ENCODE data around the gene PLCXD3. TPM values are rescaled to one million over a fixed set of nuclear protein-coding genes. Genes with fewer than 3 reads are reported as not detected.

PLCXD3 gene, protein sequence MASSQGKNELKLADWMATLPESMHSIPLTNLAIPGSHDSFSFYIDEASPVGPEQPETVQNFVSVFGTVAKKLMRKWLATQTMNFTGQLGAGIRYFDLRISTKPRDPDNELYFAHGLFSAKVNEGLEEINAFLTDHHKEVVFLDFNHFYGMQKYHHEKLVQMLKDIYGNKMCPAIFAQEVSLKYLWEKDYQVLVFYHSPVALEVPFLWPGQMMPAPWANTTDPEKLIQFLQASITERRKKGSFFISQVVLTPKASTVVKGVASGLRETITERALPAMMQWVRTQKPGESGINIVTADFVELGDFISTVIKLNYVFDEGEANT
- 10 to 100 TPM in 1 of 3 donors, 1 to 10 TPM in 2; 1.4 to 11.2 (median 1.4) TPM for polyA plus RNA-seq

DNA sequence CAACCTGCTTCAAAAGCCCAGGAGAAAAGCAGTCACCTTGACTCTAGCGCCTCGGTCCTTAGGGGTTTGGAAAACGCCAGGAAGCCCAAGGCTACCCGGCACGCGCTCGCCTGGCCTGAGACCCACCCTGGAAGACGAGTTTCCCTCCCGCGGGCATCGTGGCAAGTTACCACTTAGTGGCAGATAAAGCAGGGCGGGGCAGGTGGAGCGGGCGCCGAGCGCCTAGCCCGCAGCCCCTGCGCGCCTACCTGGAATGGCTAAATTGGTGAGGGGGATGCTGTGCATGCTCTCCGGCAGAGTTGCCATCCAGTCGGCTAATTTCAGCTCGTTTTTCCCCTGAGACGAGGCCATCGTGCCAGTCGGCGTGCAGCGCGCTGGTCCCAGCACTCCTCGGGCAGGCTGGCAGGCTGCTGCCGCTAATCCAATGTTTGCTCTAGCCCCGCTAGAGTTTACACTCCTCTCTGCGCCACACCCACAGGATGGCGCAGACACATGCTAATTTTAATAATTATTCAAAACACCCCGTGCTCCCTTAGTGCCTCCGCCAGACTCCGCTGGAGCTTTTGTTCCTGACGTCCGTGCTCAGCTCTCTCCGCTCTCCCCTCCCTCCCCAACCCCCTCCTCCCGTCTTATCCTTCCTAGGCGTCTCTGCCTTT lies at the start of gene PLCXD3:
TSS of gene PLCXD3 (minus strand) at position 426 of the 656 bp plus-strand sequence. CDS start at position 351, 75 bp downstream.
- no peak within 1 kb of the TSS for H3K27ac ChIP-seq (ENCODE audit: low read depth, low read length)

DNA sequence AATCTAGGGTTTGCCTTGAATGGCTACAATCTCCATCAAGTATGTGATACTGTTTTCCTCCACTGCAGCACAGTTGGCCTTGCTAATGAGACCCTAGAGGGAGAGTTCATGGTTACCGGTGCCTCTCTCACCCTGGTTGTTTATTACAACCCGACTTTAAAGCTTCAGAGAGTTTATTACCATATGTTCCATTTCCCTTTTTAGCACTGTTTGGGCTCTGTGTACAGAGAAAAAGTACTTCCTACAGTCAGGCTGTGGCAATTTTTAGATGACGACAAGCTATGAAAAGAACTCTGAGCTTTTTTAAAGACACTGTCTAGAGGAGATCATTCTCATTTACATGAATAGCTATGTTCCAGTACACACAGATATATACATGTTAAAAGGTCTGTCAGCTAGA lies 48.8 kb upstream of the PLCXD3 start:
- H3K27ac ChIP-seq (ENCODE audit: low read depth, low read length), result no peak overlapping the region
- WGBS, 3 donors, result 22 to 60% (median 24%) methylated on average over 3 of the region's 3 CpGs

More for the DNA sequence above, at the start of gene PLCXD3:
- 0 to 2% (median 1%) methylated on average over 41 of the region's 41 CpGs for WGBS, 3 donors

DNA sequence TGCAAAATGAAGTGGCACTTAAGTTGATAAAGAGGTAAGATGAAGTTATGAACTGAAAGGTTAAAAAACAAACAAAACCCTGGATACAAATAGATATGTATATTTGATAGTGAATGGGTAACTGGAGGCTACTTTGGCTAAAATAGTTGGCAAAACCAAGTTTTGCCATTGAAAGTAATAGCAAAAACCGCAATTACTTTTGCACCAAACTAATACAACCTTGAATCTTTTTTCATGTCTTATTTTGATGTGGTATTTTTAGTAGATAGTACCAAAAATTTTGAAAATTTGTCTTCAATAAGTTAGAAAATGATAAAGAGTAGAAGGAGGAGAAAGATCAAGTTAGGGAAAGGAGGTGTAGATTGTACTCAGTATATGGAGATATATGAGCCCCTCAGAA lies 47.9 kb upstream of the PLCXD3 start:
- WGBS, 3 donors, result 69 to 83% (median 74%) methylated on average over 1 of the region's 1 CpG
- H3K27ac ChIP-seq (ENCODE audit: low read depth, low read length), result no peak overlapping the region

DNA sequence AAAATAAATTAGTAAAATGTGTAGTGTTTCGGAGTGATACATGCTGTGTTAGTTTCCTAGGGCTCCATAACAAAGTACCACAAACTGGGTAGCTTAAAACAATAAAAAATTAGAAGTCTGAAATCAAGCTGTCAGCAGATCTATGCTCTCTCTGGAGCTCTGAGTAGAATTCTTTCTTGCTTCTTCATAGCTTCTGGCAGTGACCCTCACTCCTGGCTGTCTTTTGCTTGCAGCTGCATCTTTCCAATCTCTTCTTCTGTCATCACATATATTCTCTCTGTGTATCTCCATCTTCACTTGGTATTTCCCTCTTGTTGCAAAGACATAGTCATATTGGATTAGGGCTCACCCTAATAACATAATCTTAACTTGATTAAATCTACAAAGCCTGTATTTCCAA lies 37.6 kb upstream of the PLCXD3 start:
- 57 to 72% (median 72%) methylated on average over 1 of the region's 1 CpG for WGBS, 3 donors
- no peak overlapping the region for H3K27ac ChIP-seq (ENCODE audit: low read depth, low read length)

DNA sequence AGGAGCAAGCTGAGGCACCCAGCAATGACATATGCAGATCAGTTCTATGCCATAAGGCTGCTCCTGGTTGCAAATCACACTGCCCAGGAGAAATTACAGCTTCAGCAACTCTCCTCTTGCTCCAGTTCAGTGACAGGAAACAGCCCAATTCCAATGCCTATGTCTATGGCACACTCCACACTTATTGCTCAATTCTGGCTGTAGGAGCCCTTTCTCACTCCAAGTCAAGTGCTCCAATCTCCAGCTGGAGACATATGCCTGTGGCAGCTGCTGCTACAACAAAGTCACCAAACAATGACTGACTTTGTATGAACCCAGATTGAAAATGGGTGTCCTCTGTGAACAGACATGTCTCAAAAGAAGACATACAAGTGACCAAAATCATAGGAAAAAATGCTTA lies 31.8 kb upstream of the PLCXD3 start:
- H3K27ac ChIP-seq (ENCODE audit: low read depth, low read length), result no peak overlapping the region

DNA sequence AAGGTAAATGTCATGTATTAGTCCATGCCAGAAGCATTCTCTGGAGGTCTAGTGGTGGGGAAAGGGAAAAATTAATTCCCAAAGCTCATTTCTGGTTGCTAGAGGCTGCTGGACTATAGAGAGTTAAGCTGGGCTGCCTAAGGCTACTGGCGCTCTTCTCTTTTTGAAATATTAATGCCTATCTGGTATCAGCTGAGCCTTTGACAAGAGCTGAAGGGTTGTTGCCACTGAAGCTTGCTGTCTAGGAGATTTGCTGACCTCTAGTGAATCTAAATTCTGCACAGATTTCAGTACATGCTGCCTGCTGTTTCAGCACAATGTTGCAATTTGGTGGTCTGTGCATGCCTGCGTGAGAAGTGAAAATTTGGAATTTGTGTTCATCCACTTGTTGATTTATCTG lies 29.1 kb upstream of the PLCXD3 start:
- no peak overlapping the region for H3K27ac ChIP-seq (ENCODE audit: low read depth, low read length)
- 66 to 91% (median 85%) methylated on average over 2 of the region's 2 CpGs for WGBS, 3 donors

DNA sequence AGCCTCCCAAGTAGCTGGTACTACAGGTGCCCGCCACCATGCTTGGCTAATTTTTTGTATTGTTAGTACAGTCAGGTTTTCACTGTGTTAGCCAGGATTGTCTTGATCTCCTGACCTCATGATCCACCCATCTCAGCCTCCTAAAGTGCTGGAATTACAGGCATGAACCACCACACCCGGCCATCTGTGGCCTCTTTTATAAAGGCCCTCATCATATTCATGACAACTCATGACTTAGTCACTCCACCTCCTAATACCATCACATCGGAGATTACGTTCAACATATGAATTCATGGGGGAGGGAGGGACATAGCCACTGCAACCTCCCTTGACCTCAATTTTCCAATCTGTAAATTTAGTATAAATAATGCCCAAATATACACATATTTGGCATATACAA lies 27.2 kb upstream of the PLCXD3 start:
- H3K27ac ChIP-seq (ENCODE audit: low read depth, low read length), result no peak overlapping the region
- WGBS, 3 donors, result 82 to 92% (median 89%) methylated on average over 4 of the region's 4 CpGs

DNA sequence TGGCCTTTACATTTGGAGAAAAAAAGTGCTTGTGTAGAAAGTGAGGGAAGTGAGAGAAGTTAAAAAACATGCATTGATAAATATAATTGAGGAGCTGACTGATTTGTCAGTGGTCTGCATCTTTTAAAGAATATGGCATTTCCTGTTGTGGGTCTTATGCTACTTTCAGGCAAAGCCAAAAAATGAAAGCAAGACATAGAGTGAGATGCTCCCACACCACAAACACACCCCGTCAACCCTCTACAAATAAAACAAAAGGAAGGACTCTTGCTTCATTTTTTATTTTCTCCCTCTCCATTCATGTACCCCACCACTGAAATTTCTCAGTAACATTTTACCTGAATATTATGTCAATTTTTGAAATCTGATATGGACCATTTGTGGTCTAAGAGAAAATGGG lies 22.1 kb upstream of the PLCXD3 start:
- H3K27ac ChIP-seq (ENCODE audit: low read depth, low read length), result no peak overlapping the region
- WGBS, 3 donors, result 74 to 90% (median 75%) methylated on average over 1 of the region's 1 CpG

DNA sequence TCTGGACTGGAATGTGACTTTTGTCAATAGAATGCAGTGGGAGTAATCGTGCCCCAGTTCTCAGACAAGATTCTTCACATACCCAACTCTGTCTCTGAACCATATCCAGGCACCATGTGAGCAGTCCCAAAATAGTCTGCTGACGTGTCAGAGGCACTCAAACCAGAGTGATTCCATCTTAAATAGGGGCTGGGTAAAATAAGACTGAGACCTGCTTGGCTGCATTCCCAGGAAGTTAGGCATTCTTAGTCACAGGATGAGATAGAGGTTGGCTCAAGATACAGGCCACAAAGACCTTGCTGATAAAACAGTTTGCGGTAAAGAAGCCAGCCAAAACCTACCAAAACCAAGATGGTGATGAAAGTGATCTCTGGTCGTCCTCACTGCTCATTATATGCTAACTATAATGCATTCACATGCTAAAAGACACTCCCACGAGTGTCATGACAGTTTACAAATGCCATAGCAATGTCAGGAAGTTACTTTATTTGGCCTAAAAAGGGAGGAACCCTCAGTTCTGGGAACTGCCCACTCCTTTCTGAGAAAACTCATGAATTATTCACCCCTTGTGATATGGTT lies 16.9 kb upstream of the PLCXD3 start:
- WGBS, 3 donors, result 29 to 55% (median 54%) methylated on average over 5 of the region's 5 CpGs
- no peak overlapping the region for H3K27ac ChIP-seq (ENCODE audit: low read depth, low read length)

DNA sequence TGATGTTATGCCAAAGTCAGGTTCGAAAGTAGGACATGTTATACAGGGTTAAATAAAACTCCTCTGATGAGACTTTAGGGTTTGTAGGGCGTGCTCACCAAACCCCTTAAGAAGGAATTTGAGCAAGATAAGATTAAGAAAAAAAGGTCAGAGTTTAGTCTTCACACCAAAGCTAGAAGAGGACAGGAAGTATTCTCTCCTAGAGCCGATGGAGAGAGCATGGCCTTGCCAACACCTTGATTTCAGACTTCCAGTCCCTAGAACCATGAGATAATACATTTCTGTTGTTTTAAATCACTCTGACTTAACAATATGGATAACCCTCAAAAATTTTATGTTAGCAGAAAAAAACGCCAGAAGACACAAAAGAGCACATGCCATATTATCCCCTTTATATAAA lies 16.3 kb upstream of the PLCXD3 start:
- no peak overlapping the region for H3K27ac ChIP-seq (ENCODE audit: low read depth, low read length)
- WGBS, 3 donors, result 57 to 72% (median 62%) methylated on average over 4 of the region's 4 CpGs

DNA sequence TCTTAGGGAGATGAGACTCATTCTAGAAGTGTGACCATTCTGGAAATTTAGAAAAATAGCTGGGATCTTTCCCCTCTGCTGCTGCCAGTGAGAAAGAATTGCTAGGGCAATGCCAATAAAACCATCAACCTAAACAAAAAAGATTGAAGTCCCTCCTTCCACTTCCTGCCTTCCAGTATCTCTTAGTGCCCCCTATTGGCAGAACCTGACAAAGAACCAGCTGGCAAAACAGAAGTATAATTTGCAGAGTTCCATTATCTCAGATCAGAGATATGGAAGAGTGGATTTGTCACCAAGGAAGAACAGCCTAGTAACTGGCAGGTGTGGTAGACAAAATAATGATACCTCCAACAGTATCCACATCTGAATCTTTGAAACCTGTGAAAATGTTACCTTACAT lies 13.8 kb upstream of the PLCXD3 start:
- no peak overlapping the region for H3K27ac ChIP-seq (ENCODE audit: low read depth, low read length)

DNA sequence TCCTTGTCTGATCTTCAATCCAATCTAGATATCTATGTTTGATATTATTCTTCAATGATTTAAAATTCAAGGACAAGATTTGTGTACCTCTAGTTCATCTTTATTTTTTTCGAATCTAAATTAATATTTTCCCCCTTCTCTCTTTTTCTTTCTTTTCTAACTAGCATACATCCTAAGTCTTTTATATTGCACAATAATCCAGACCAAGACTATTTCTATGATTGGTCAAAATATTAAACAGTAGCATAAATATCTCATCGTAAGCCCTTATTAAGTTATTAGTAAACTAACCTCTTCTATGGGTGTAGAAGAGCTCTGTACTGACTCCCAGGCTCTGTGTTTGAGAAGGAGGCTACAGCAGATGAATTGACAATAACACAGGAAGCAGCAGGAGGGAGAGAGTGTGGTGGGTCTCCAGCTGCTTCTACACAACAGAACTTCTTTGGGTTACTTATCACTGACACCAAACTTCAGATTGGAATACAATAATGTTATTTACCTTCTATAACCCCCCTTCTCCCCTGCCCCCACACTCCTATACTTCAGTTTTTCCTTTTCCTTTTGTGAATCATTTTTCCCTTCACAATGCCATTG lies 11.9 kb upstream of the PLCXD3 start:
- WGBS, 3 donors, result 59 to 81% (median 76%) methylated on average over 2 of the region's 2 CpGs
- H3K27ac ChIP-seq (ENCODE audit: low read depth, low read length), result no peak overlapping the region

DNA sequence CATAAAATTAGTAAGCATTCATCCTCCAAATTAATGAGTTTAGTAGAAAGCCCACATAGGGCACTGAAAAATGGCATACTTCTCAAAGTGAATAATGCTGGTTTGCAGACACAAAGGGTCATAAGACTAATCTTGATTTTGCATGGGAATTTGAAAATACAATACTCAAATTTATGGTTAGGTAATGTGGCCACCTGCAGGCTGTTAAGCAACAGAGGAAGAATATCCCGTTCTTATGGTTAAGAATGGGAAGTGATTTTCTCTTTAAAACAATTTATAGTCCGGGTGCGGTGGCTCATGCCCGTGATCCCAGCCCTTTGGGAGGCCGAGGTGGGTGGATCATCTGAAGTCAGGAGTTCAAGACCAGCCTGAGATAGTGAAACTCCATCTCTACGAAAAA lies 9.4 kb upstream of the PLCXD3 start:
- no peak overlapping the region for H3K27ac ChIP-seq (ENCODE audit: low read depth, low read length)
- WGBS, 3 donors, result 50 to 73% (median 68%) methylated on average over 6 of the region's 6 CpGs

DNA sequence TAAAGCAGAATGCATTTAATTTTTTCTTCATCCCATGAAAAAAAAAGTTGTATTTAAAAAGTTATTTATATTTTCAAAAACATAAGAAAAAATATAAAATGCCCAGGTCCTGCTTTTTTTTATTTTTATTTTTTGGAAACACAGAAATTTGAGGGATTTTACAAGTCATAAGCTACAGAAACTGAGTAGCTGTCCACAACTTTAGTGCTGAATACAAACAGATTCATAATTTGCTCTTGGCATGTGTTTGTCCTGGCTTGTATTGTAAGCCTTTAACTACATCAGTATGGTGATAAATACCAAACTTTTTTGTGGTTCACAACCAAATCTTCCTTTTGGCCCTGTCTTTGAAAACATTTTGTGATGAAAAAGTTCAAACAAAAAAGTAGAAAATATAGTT lies 7.5 kb upstream of the PLCXD3 start:
- H3K27ac ChIP-seq (ENCODE audit: low read depth, low read length), result no peak overlapping the region

DNA sequence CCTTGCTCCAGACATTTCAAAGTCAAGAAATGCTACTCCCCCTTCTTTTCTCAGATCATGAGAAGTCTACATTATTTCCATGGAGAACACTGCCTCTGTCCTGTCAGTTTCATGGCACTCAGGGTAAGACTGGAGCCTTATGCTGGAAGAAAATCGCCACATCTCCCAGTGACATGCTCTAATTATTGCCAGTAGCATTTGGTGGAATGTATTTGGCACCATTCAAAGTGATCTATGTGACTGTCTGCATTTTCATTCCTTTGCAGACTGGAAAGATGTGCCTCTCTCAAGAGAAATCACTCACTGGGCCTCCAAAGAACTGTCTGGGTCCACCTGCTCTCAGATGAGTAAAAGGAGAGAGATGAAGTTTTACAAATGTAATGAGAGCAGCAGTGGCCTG lies 840 bp upstream of the PLCXD3 start:
- H3K27ac ChIP-seq (ENCODE audit: low read depth, low read length), result no peak overlapping the region
- WGBS, 3 donors, result 79 to 89% (median 84%) methylated on average over 1 of the region's 1 CpG

DNA sequence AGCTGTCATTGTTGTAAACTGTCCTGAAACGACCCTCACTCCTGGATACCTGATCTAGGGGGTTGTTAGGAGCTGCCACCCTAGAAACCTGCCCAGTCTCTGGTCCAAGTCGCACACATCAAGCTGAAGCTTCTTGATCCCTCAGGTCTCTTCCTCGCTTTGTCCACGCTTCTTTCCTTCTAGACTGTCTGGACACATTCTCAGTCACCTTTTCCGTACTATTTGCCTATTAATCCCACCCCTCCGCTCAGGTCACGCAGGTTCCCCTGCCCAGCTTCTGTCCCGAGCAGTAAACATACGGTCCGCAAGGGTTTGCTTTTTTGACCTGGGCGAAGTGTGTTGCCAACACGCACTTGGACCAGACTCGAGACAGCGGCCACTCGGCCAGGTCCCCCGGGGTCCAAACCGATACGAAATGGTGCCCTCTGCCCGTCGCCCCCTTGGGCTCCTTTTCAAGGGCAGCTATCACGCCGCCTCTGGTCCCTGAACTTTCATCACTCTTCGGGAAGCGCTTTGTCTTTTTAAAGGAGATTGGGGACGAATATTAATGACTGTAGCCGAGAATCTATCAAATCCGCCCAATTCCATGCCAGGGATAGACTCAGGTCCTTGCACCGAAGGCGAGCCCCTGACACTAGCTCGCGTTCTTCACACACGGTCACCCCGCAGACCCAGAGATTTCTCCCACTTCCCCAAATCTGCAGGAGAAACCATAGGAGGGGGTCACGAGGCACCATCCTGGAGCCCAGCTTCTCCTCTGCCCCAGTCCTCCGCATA lies 814 bp downstream of the PLCXD3 start:
- no peak overlapping the region for H3K27ac ChIP-seq (ENCODE audit: low read depth, low read length)
- 18 to 22% (median 20%) methylated on average over 35 of the region's 35 CpGs for WGBS, 3 donors

DNA sequence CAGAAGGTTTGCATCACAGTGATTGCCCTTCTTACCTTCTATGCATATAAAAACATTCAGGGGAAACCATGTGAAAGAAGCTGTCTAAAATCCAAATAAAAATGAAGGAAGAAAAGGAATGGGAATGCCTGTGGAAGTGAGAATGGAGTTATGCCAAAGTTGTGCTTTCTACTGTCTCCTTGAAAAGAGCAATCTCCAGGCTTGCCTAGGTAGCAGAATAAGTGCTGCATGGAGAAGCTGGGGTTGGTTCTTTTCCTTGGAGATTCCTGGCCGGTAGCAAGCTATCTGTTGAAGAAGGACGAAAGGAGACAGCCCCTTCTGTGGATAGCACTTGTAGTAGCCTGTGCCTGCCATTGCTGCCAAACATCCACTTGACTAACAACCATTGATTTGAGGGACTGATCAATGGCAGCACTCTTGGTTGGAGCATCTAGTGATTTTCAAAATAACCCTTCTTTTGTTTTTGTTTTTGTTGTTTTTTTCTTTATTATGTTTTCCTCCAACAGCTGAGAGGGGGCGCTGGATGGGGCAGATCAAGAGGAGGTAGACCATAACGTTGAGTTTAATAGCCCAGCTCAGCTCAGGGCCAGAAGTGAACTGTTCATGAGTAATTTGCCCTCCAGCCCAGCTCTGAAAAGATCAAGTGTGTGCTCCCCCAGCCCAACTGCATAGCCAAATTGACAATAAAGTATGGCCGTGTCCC lies 1.6 kb downstream of the PLCXD3 start:
- 39 to 50% (median 40%) methylated on average over 5 of the region's 5 CpGs for WGBS, 3 donors
- H3K27ac ChIP-seq (ENCODE audit: low read depth, low read length), result no peak overlapping the region

DNA sequence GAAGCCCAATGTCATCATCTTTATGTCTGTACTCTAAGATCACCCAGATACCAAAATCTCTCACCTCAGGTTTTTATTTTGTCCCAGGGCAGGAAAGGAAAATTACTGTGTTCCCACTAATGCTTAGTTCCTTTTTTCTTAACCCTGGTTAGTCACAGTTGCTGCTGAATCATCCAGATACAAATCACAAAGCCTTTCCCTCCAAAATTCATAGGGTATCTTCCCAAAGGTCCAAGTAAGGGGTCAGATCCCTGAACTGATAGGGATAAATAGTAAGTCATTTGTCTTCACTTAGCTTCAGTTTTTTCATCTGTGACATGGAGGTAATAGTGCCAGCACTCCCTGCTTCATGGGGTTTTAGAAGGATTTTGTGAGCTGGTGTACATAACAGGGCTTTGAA lies 2.2 kb downstream of the PLCXD3 start:
- no peak overlapping the region for H3K27ac ChIP-seq (ENCODE audit: low read depth, low read length)
